NCI-H526 (cell line): ENCODE measurements around the gene NOX4.
"Not testable (repeated sequence)": the region's sequence is repeated elsewhere in the genome, so short reads cannot be mapped to it uniquely, and the experiment has no call there.

Source experiments
- DNase-seq, 2 experiments: peaks; one replicate each; lab custom pipeline; 2025; lab: John Stamatoyannopoulos, UW

Gene NOX4

GRCh38 chr11:89295023-89295422, 196.2 kb downstream of the NOX4 start:
- not testable (repeated sequence) for DNase-seq

- DNase-seq, result no peak
Measured at GRCh38 chr11:89293965-89294679, 197.1 kb downstream of the NOX4 start.

GRCh38 chr11:89288004-89288403, 203.2 kb downstream of the NOX4 start:
- DNase-seq, result not testable (repeated sequence)

GRCh38 chr11:89286601-89287000, 204.6 kb downstream of the NOX4 start:
- DNase-seq, result not testable (repeated sequence)

GRCh38 chr11:89281032-89281677, 210.0 kb downstream of the NOX4 start:
- not testable (repeated sequence) for DNase-seq

GRCh38 chr11:89279176-89279575, 212.0 kb downstream of the NOX4 start:
- no peak for DNase-seq

GRCh38 chr11:89275966-89276365, 215.2 kb downstream of the NOX4 start:
- DNase-seq, result no peak
